Measurements from ENCODE around the gene SCYGR1. TPM values are rescaled to one million over a fixed set of nuclear protein-coding genes. Genes with fewer than 3 reads are reported as not detected.
"Not testable (repeated sequence)": the region's sequence is repeated elsewhere in the genome, so short reads cannot be mapped to it uniquely, and the experiment has no call there.

Gene SCYGR1
- not detected in 2 replicates for total RNA-seq (2014; rRNA removed; shearing (Covaris generic); ENCODE audit: low replicate concordance)

DNA sequence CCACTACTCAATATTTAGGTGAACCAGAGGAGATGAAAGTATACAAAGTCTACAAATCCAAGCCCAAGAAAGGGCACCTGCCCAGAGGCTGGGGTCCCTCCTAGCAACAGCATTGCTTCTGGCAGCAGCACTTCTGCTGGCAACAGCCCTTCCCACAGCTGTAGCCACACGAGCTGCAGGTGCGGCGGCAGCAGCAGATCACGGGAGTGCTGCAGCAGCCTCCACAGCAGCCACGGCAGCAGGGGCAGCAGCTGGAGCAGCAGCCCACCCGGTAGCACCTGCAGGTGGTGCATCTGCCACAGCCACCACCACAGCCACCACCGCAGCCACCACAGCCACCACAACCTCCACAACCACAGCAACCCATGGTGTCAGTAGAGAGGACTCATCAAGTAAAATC is at the start of gene SCYGR1:
Gene SCYGR1 (minus strand): TSS at position 367 of the 400 bp plus-strand sequence. CDS start 0 bp downstream, at position 367.
- H3K9ac ChIP-seq (ENCODE audit: low read length); H3K9me3 ChIP-seq (ENCODE audit: low read length); H3K4me3 ChIP-seq (ENCODE audit: low read length); H3K9me2 ChIP-seq (replicated peaks; ENCODE audit: insufficient read depth, low read length); H3K4me1 ChIP-seq (ENCODE audit: low read length); H3K27ac ChIP-seq (ENCODE audit: low read length); DNase-seq; H2AFZ ChIP-seq (ENCODE audit: low read length); H3K27me3 ChIP-seq (ENCODE audit: low read length); H3K36me3 ChIP-seq (ENCODE audit: insufficient read depth, low read length); H3K4me2 ChIP-seq (ENCODE audit: low read depth, low read length, poor library complexity, severe bottlenecking); H4K20me1 ChIP-seq (ENCODE audit: insufficient read depth, low read depth, low read length); H3K79me2 ChIP-seq (ENCODE audit: low read length): not testable (repeated sequence)

DNA sequence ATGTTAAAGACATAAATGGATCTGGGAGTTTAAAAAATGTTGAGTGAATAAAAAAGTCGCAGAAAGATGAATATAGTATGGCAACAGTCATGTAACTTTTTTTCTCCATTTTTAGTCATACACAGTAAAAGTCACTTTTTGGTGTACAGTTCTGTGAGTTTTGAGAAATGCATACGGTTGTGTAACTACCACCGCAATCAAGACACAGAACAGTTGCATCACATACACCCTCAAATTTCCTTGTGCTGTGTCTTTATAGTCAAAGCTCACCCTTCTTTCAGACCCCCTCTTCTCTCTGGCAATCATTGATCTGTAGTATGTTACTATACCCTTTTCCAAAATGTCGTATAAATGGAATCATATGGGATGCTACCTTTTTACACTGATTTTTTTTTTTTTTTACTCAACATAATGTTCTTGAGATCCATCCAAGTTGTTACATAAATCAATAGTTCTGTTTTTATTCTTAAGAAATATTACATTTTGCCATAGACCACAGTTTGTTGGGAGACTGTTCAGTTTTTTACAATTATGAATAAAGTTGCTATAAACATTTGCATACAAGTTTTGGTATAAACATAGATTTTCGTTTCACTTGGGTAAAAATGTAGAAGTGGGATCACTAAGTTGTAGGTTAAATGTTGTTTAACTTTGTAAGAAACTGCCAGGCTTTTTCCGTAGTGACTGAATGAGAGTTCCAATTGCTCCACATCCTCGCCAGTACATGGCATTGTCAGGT is 48.9 kb upstream of the SCYGR1 start:
- no peak overlapping the region for H3K4me2 ChIP-seq (ENCODE audit: low read depth, low read length, poor library complexity, severe bottlenecking)
- no peak for DNase-seq
- H3K9me3 ChIP-seq (ENCODE audit: low read length), result peaks cover 6% of the 10 kb centered on the region
- H3K27ac ChIP-seq (ENCODE audit: low read length), result no peak overlapping the region
- no peaks in the 10 kb centered on the region for H3K79me2 ChIP-seq (ENCODE audit: low read length)
- H3K9me2 ChIP-seq (replicated peaks; ENCODE audit: insufficient read depth, low read length), result no peaks in the 10 kb centered on the region
- H3K4me1 ChIP-seq (ENCODE audit: low read length), result no peaks in the 10 kb centered on the region
- no peak overlapping the region for H2AFZ ChIP-seq (ENCODE audit: low read length)
- no peak overlapping the region for H3K4me3 ChIP-seq (ENCODE audit: low read length)
- H3K36me3 ChIP-seq (ENCODE audit: insufficient read depth, low read length), result no peaks in the 10 kb centered on the region
- H3K9ac ChIP-seq (ENCODE audit: low read length), result no peak overlapping the region
- no peaks in the 10 kb centered on the region for H4K20me1 ChIP-seq (ENCODE audit: insufficient read depth, low read depth, low read length)
- no peaks in the 10 kb centered on the region for H3K27me3 ChIP-seq (ENCODE audit: low read length)

GRCh38 chr2:227433171-227433570 is 45.4 kb upstream of the SCYGR1 start:
- no peaks in the 10 kb centered on the region for H3K36me3 ChIP-seq (ENCODE audit: insufficient read depth, low read length)
- no peaks in the 10 kb centered on the region for H3K79me2 ChIP-seq (ENCODE audit: low read length)
- H3K9me3 ChIP-seq (ENCODE audit: low read length), result peaks cover 6% of the 10 kb centered on the region
- no peak for DNase-seq
- H3K9me2 ChIP-seq (replicated peaks; ENCODE audit: insufficient read depth, low read length), result no peaks in the 10 kb centered on the region
- H2AFZ ChIP-seq (ENCODE audit: low read length), result no peak overlapping the region
- H3K27me3 ChIP-seq (ENCODE audit: low read length), result no peaks in the 10 kb centered on the region
- H3K4me2 ChIP-seq (ENCODE audit: low read depth, low read length, poor library complexity, severe bottlenecking), result no peak overlapping the region
- H3K9ac ChIP-seq (ENCODE audit: low read length), result no peak overlapping the region
- no peak overlapping the region for H3K27ac ChIP-seq (ENCODE audit: low read length)
- no peak overlapping the region for H3K4me3 ChIP-seq (ENCODE audit: low read length)
- no peaks in the 10 kb centered on the region for H3K4me1 ChIP-seq (ENCODE audit: low read length)
- H4K20me1 ChIP-seq (ENCODE audit: insufficient read depth, low read depth, low read length), result no peaks in the 10 kb centered on the region

DNA sequence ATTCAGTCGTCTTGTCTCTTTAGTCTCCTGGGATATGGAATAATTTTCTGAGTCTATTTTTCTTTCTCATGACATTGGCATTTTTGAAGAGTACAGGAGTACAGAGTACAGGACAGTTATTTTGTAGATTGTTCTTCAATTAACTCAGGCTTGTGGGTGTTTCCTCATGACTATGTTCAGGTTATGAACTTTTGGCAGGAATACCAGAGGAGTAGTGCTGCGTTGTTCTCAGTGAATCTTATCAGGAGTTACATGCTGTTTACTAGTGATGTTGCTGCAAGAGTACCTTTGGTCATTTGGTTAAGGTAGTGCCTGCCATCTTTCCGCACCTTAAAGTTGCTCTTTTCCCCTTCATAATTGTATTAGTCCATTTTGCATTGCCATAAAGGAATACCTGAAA is 42.9 kb upstream of the SCYGR1 start:
- no peaks in the 10 kb centered on the region for H3K4me1 ChIP-seq (ENCODE audit: low read length)
- H3K9me3 ChIP-seq (ENCODE audit: low read length), result peaks cover 6% of the 10 kb centered on the region
- H4K20me1 ChIP-seq (ENCODE audit: insufficient read depth, low read depth, low read length), result no peaks in the 10 kb centered on the region
- no peak for DNase-seq
- H3K4me3 ChIP-seq (ENCODE audit: low read length), result no peak overlapping the region
- no peaks in the 10 kb centered on the region for H3K9me2 ChIP-seq (replicated peaks; ENCODE audit: insufficient read depth, low read length)
- no peak overlapping the region for H3K27ac ChIP-seq (ENCODE audit: low read length)
- H3K9ac ChIP-seq (ENCODE audit: low read length), result no peak overlapping the region
- H3K79me2 ChIP-seq (ENCODE audit: low read length), result no peaks in the 10 kb centered on the region
- H3K36me3 ChIP-seq (ENCODE audit: insufficient read depth, low read length), result no peaks in the 10 kb centered on the region
- no peak overlapping the region for H3K4me2 ChIP-seq (ENCODE audit: low read depth, low read length, poor library complexity, severe bottlenecking)
- H3K27me3 ChIP-seq (ENCODE audit: low read length), result no peaks in the 10 kb centered on the region
- no peak overlapping the region for H2AFZ ChIP-seq (ENCODE audit: low read length)

GRCh38 chr2:227428731-227429285 is 41.1 kb upstream of the SCYGR1 start:
- DNase-seq, result no peak

DNA sequence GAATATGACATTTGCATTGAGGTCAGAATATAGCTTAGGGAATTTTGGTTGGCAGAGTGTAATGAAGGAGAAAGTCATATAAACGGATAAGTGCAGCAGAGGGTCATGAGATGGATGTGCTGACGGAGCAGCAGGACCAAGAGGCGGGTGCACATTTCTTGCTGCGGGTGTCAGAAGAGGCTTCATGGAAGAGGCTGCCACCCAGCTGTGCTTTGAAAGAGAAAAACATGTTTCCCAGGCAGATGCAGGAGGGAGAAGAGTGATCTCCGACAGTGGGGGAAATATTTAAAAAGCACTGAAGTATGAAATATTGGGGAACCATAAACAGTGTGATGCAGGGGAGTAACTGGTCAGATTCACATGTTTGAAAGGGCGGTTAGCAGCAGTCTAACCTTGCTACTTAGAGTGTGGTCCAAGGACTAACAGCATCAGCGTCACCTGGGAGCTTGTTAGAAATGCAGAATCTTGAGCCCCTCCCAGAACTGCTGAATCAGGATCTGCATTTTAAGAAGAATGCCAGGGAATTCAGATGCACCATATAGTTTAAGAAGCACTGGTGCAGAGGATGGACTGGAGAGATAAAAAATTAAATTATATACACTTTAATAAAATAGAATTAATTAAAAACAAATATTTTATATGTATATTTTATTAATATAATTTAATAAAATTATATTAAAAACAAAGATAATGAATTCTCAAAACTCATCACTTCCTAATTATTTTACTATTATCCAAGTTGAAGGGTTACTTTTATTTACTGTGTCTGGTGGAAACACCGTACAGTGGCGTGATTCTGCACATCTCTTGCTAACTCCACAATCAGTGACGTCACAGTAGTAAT is 36.1 kb upstream of the SCYGR1 start:
- no peaks in the 10 kb centered on the region for H3K9me3 ChIP-seq (ENCODE audit: low read length)
- no peak overlapping the region for H2AFZ ChIP-seq (ENCODE audit: low read length)
- no peaks in the 10 kb centered on the region for H3K79me2 ChIP-seq (ENCODE audit: low read length)
- DNase-seq, result no peak
- no peak overlapping the region for H3K4me2 ChIP-seq (ENCODE audit: low read depth, low read length, poor library complexity, severe bottlenecking)
- H3K9ac ChIP-seq (ENCODE audit: low read length), result no peak overlapping the region
- H3K27ac ChIP-seq (ENCODE audit: low read length), result no peak overlapping the region
- H3K27me3 ChIP-seq (ENCODE audit: low read length), result no peaks in the 10 kb centered on the region
- H3K4me3 ChIP-seq (ENCODE audit: low read length), result no peak overlapping the region
- no peaks in the 10 kb centered on the region for H3K36me3 ChIP-seq (ENCODE audit: insufficient read depth, low read length)
- no peaks in the 10 kb centered on the region for H4K20me1 ChIP-seq (ENCODE audit: insufficient read depth, low read depth, low read length)
- no peaks in the 10 kb centered on the region for H3K4me1 ChIP-seq (ENCODE audit: low read length)
- H3K9me2 ChIP-seq (replicated peaks; ENCODE audit: insufficient read depth, low read length), result no peaks in the 10 kb centered on the region

More at GRCh38 chr2:227428731-227429285, 41.1 kb upstream of the SCYGR1 start:
- no peak overlapping the region for H3K9ac ChIP-seq (ENCODE audit: low read length)
- H3K36me3 ChIP-seq (ENCODE audit: insufficient read depth, low read length), result no peaks in the 10 kb centered on the region
- H3K4me1 ChIP-seq (ENCODE audit: low read length), result no peaks in the 10 kb centered on the region
- H3K4me3 ChIP-seq (ENCODE audit: low read length), result no peak overlapping the region
- no peaks in the 10 kb centered on the region for H4K20me1 ChIP-seq (ENCODE audit: insufficient read depth, low read depth, low read length)
- H3K9me2 ChIP-seq (replicated peaks; ENCODE audit: insufficient read depth, low read length), result no peaks in the 10 kb centered on the region
- H3K4me2 ChIP-seq (ENCODE audit: low read depth, low read length, poor library complexity, severe bottlenecking), result no peak overlapping the region
- H3K9me3 ChIP-seq (ENCODE audit: low read length), result peaks cover 6% of the 10 kb centered on the region
- H3K27me3 ChIP-seq (ENCODE audit: low read length), result no peaks in the 10 kb centered on the region
- no peaks in the 10 kb centered on the region for H3K79me2 ChIP-seq (ENCODE audit: low read length)
- H3K27ac ChIP-seq (ENCODE audit: low read length), result no peak overlapping the region
- H2AFZ ChIP-seq (ENCODE audit: low read length), result no peak overlapping the region

DNA sequence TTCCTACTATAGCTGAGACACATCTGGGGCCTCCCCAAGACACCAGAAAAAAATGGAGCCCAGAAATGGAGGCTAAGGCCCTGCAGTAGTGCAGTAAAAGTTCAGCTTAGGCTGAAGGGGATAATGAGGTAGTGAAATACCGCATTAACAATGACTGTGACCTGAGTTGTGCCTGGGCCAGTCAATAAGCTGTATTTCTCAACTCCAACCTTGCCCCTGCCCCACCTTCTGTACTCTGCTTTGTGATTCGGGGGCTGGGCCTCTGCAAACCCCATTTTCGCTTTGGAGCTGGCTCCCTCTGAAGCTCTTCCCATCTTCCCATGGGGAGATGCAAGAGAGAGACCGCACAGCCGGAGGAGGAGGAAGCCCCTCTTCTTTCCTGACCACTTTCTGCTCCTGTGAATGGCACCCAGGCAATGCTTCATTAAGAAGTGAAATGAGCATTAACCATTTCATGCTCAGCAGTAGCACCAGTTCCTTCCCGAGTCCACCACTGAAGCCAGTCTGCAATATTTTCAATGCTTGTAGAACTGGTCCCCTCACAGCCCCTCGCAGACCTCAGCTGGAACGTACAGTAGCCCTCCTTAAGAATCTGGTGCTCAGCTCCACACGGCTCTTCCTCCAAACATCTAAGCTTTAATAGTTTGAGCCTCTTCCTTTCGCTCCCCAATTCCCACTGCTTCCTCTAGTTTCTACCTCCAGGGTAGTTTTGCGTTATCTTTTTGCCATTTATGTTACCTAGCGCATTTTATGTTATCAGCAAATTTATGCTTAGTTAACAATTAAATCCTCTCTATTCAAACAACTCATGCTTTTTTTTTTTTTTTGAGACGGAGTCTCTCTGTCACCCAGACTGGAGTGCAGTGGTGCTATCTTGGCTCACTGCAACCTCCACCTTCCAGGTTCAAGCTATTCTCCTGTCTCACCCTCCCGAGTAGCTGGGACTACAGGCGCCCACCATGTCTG is 32.6 kb upstream of the SCYGR1 start:
- Histone ChIP-seq H3K79me2 (ENCODE audit: low read length) (no peaks in the 10 kb centered on the region), H3K4me2 (ENCODE audit: low read depth, low read length, poor library complexity, severe bottlenecking) (no peak overlapping the region), H3K27me3 (ENCODE audit: low read length) (no peaks in the 10 kb centered on the region), H3K9me3 (ENCODE audit: low read length) (no peaks in the 10 kb centered on the region), H3K4me3 (ENCODE audit: low read length) (no peak overlapping the region), H3K9me2 (replicated peaks; ENCODE audit: insufficient read depth, low read length) (no peaks in the 10 kb centered on the region), H3K9ac (ENCODE audit: low read length) (no peak overlapping the region), H2AFZ (ENCODE audit: low read length) (no peak overlapping the region), H4K20me1 (ENCODE audit: insufficient read depth, low read depth, low read length) (no peaks in the 10 kb centered on the region), H3K4me1 (ENCODE audit: low read length) (no peaks in the 10 kb centered on the region), H3K27ac (ENCODE audit: low read length) (no peak overlapping the region), H3K36me3 (ENCODE audit: insufficient read depth, low read length) (no peaks in the 10 kb centered on the region)
- no peak for DNase-seq

Data from Karpas-422 (cell line).